GM12874 (cell line): ENCODE measurements around the gene ENAH.
A peak's percentile ranks its signal among the peaks of the same experiment; 100 is the strongest.

Experiments used
- TF ChIP-seq, protein P1 (sequence below): IDR thresholded peaks from 2 replicates; pipeline ENCODE4 v1.5.1; 2011; ENCODE audit warnings: low read depth, mild to moderate bottlenecking, control low read depth, low read length, moderate library complexity; ENCODE audit not compliant: insufficient read depth

ENAH gene

DNA sequence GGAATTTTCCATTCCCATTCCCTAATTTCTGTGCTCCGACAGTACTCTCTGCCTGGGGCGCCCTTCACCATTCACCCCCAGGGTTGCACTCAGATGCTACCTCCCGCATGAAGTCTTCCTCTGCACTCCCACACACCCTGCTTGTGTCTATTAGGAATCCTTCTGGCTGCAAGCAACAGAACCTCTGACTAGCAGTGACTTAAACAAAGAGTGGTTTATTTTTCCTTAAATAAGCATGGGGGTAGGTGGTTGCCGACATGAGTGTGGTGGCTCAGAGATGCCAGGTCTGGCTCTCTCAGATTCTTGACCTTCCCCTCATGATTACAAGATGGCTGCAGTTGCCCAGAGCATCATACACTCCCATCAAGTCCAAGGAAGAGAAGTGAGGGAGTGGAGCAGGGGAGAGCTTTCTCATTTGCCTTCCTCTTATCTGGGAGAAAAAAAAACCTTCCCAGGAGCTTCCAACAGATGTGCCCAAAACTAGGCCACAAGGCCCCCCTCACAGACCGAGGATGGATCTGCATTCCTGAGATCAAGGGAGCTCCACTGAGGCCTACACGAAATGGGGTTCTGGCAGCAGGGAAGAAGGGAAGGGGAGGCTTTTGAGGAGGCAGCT lies 175.5 kb downstream of the ENAH start:
- TF ChIP-seq, protein P1, sequence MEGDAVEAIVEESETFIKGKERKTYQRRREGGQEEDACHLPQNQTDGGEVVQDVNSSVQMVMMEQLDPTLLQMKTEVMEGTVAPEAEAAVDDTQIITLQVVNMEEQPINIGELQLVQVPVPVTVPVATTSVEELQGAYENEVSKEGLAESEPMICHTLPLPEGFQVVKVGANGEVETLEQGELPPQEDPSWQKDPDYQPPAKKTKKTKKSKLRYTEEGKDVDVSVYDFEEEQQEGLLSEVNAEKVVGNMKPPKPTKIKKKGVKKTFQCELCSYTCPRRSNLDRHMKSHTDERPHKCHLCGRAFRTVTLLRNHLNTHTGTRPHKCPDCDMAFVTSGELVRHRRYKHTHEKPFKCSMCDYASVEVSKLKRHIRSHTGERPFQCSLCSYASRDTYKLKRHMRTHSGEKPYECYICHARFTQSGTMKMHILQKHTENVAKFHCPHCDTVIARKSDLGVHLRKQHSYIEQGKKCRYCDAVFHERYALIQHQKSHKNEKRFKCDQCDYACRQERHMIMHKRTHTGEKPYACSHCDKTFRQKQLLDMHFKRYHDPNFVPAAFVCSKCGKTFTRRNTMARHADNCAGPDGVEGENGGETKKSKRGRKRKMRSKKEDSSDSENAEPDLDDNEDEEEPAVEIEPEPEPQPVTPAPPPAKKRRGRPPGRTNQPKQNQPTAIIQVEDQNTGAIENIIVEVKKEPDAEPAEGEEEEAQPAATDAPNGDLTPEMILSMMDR: no peak

- TF ChIP-seq, protein P1: no peak
Measured at GRCh38 chr1:225476538-225476988, 176.4 kb downstream of the ENAH start.

GRCh38 chr1:225476100-225476511 lies 176.8 kb downstream of the ENAH start:
- TF ChIP-seq, protein P1: no peak

DNA sequence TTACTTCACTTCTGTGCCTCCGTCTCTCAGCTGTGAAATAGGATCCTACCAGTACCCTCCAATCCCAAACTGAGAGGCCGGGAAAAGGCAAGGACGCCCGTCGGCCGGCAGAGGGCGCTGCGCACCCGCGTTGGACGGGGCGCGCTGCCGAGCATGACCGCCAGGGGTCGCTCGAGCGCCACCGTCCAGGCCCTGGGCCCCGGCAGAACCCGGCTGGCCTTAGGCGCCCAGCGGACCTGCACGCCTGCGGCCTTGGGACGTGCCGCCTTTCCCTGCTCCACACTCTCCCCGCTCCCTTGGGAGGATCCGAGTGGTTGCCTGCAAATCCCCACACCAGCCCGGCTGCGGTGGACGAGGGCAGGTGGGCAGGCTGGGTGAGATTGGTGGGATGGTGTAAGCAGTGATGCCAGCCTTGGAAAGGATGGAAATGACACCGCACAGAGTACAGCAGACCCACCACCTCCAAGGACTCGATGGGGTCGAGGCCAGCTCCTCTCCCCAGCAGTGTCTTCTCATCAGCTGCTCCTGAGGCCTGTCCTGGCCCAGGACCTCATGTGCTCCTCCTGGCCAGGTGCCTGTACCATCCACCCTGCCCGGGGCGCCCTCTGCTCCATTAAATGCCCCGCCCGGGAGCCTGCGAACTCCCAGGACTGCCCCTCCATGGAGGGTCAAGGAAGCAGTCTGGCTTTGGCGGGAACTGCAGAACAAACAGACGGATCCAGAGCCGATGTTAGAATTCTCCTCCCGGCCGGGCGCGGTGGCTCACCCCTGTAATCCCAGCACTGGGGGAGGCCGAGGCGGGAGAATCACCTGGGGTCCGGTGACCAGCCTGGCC lies 177.7 kb downstream of the ENAH start:
- TF ChIP-seq, protein P1: peak; percentile 100

GRCh38 chr1:225474439-225474985 lies 178.4 kb downstream of the ENAH start:
- TF ChIP-seq, protein P1: no peak

GRCh38 chr1:225471453-225472301 lies 181.2 kb downstream of the ENAH start:
- TF ChIP-seq, protein P1: no peak

GRCh38 chr1:225471109-225471452 lies 181.8 kb downstream of the ENAH start:
- TF ChIP-seq, protein P1: no peak
